Activated CD8-positive, alpha-beta memory T cell treated with anti-CD3 and anti-CD28 coated beads, Interleukin-2, amount 50 U/mL, for 48 hours (primary cell): ENCODE measurements around the gene IFNA16.
"Not testable (repeated sequence)": the region's sequence is repeated elsewhere in the genome, so short reads cannot be mapped to it uniquely, and the experiment has no call there.

Source experiments
- DNase-seq: peaks from one replicate; pipeline ENCODE4 v3.0.0-alpha.2; 2020

IFNA16 gene

GRCh38 chr9:21194867-21195776, 22.0 kb downstream of the IFNA16 start:
- not testable (repeated sequence) for DNase-seq

DNA sequence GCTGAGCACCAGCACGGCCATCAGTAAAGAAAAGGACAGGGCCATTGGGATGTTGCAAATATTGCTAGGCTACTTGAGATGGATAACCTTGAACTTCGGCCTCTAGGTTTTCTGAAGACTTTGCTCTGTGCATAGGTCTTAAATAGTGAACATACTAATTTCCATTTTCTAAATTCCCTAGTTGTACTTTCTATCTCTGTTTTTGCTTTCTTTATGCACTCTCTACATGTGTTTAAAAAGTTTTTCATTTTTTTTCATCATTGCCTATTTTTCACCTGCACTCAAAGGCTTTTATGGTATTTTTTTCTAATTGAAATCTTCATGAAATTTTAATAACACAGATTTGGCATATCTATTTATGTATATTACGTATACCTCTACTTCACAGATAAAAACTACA, 29.6 kb downstream of the IFNA16 start, which contains the start of gene IFNA4:
Gene IFNA4, minus strand, starts transcription at position 101 of the 400 bp plus-strand sequence. Its CDS starts 56 bp downstream, at position 45.
- DNase-seq = not testable (repeated sequence)

GRCh38 chr9:21182810-21183736, 34.0 kb downstream of the IFNA16 start:
- DNase-seq = not testable (repeated sequence)

GRCh38 chr9:21174671-21175070, 42.4 kb downstream of the IFNA16 start:
- DNase-seq = no peak

GRCh38 chr9:21172156-21172555, 45.0 kb downstream of the IFNA16 start:
- no peak for DNase-seq

DNA sequence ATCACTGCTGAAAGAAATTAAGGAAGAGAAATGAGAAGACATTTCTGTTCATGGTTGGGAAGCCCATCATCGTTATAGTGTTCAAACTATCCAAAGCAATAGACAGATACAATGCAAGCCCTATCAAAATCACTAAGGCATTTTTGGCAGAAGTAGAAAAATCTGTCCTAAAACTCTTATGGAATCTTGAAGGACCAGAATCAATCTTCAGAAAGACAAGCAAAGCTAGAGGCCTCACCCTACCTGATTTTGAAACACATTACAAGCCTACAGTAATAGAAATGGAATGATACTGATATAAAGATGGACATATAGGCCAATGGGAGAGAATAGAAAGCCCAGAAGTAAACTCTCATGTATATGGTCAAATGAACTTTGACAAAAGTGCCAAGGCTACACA, 45.8 kb downstream of the IFNA16 start:
- no peak for DNase-seq

- DNase-seq = not testable (repeated sequence)
These were observed 50.6 kb downstream of the IFNA16 start, which contains the start of gene IFNA21 for GRCh38 chr9:21166560-21166959. Gene IFNA21 (minus strand): TSS chr9:21166660. CDS start chr9:21166612, 48 bp downstream.
